ENCODE results near the gene PPFIA2. TPM values are rescaled to one million over a fixed set of nuclear protein-coding genes. Genes with fewer than 3 reads are reported as not detected.

PPFIA2 gene
- total RNA-seq, 1 donor from 2014 or later = not detected

GRCh38 chr12:81375969-81376368 is 383.2 kb downstream of the PPFIA2 start:
- ATAC-seq (ENCODE audit: low read depth) (no peak), DNase-seq (no peak)
- POLR2A ChIA-PET = no interaction called here
- H3K36me3 Mint-ChIP-seq (ENCODE audit: low read depth) = no peaks in the 10 kb centered on the region
- CTCF ChIA-PET = no interaction called here
- H3K9me3 Mint-ChIP-seq = peaks cover 3% of the 10 kb centered on the region
- H3K27ac Mint-ChIP-seq = no peak overlapping the region
- intact Hi-C loops (cut with micrococcal nuclease) = no loop called here
- H3K4me1 Mint-ChIP-seq = no peaks in the 10 kb centered on the region
- no peak overlapping the region for H3K4me3 Mint-ChIP-seq
- TF ChIP-seq CTCF (IDR thresholded peaks at IDR 0.05) = no peak
- H3K27me3 Mint-ChIP-seq = no peaks in the 10 kb centered on the region

- H3K9me3 Mint-ChIP-seq = peaks cover 3% of the 10 kb centered on the region
- POLR2A ChIA-PET = no interaction called here
- H3K36me3 Mint-ChIP-seq (ENCODE audit: low read depth) = no peaks in the 10 kb centered on the region
- intact Hi-C loops (cut with micrococcal nuclease) = no loop called here
- H3K4me1 Mint-ChIP-seq = no peaks in the 10 kb centered on the region
- TF ChIP-seq CTCF (IDR thresholded peaks at IDR 0.05) = no peak
- H3K27me3 Mint-ChIP-seq = no peaks in the 10 kb centered on the region
- H3K4me3 Mint-ChIP-seq = no peak overlapping the region
- CTCF ChIA-PET = no interaction called here
- no peak for DNase-seq
- ATAC-seq (ENCODE audit: low read depth) = no peak
- H3K27ac Mint-ChIP-seq = no peak overlapping the region
Observed at GRCh38 chr12:81370456-81370855, 388.7 kb downstream of the PPFIA2 start.

GRCh38 chr12:81369175-81369574 is 390.0 kb downstream of the PPFIA2 start:
- no peak for ATAC-seq (ENCODE audit: low read depth)
- no peaks in the 10 kb centered on the region for H3K36me3 Mint-ChIP-seq (ENCODE audit: low read depth)
- no peaks in the 10 kb centered on the region for H3K27me3 Mint-ChIP-seq
- H3K4me3 Mint-ChIP-seq = no peak overlapping the region
- ChIA-PET CTCF (no interaction called here), POLR2A (no interaction called here)
- intact Hi-C loops (cut with micrococcal nuclease) = no loop called here
- H3K27ac Mint-ChIP-seq = no peak overlapping the region
- H3K4me1 Mint-ChIP-seq = no peaks in the 10 kb centered on the region
- no peaks in the 10 kb centered on the region for H3K9me3 Mint-ChIP-seq
- DNase-seq = no peak
- no peak for TF ChIP-seq CTCF (IDR thresholded peaks at IDR 0.05)

GRCh38 chr12:81365284-81365683 is 393.9 kb downstream of the PPFIA2 start:
- no peaks in the 10 kb centered on the region for H3K27me3 Mint-ChIP-seq
- no peak for DNase-seq
- ChIA-PET POLR2A (no interaction called here), CTCF (no interaction called here)
- no peak for ATAC-seq (ENCODE audit: low read depth)
- no peaks in the 10 kb centered on the region for H3K4me1 Mint-ChIP-seq
- no peaks in the 10 kb centered on the region for H3K36me3 Mint-ChIP-seq (ENCODE audit: low read depth)
- intact Hi-C loops (cut with micrococcal nuclease) = no loop called here
- no peaks in the 10 kb centered on the region for H3K9me3 Mint-ChIP-seq
- TF ChIP-seq CTCF (IDR thresholded peaks at IDR 0.05) = no peak
- no peak overlapping the region for H3K4me3 Mint-ChIP-seq
- no peak overlapping the region for H3K27ac Mint-ChIP-seq

- Mint-ChIP-seq H3K36me3 (ENCODE audit: low read depth) (no peaks in the 10 kb centered on the region), H3K9me3 (no peaks in the 10 kb centered on the region), H3K4me1 (no peaks in the 10 kb centered on the region), H3K4me3 (no peak overlapping the region), H3K27me3 (no peaks in the 10 kb centered on the region), H3K27ac (no peak overlapping the region)
- POLR2A ChIA-PET = no interaction called here
- intact Hi-C loops (cut with micrococcal nuclease) = no loop called here
- CTCF ChIA-PET = no interaction called here
- DNase-seq (no peak), ATAC-seq (ENCODE audit: low read depth) (no peak)
- no peak for TF ChIP-seq CTCF (IDR thresholded peaks at IDR 0.05)
Observed at GRCh38 chr12:81360916-81361315, 398.2 kb downstream of the PPFIA2 start.

Measured in activated B cell treated with CpG ODN at 0.5 μM for 24 hours (primary cell).